GM19452 (cell line): ENCODE results near the gene SIM2.

ENCODE experiments used
- ATAC-seq: cut with Tn5 transposase; IDR thresholded peaks from one replicate; pipeline ENCODE4 v1.9.1; 2021; ENCODE audit not compliant: unreplicated experiment

SIM2 gene

DNA sequence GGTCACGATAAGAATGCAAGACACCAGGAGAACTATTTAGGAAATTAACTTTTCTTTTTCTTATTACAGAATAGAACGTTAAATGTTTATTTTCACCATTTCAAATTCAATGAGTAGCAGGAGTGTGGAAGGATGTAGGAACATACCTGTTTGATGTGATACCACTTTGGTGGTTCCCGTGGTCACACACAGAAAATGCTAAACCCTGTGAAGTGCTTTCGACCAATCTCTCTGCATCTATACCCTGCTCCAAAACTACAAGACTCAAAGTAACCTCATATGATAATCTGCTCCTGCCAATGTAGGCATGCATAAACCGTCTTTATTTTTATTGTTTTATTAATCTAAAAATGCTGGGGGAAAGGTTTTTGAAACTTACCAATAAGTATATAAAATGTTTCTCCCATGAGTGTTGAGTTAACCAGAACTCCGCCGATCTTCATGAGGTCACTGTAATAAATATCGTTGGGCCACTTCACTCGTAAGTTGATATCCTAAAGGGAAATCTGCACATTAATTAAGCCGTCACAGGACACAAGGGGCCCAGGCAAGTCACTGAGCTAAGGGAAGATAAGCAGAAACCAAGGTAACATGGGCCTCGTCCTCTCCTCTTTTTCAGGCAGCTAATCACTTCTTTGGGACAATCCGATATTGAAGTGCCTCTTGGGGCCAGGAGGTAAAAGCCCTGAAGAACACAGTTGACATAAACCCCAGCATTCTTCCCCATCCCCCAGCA lies 60.6 kb downstream of the SIM2 start:
- no peak for ATAC-seq

DNA sequence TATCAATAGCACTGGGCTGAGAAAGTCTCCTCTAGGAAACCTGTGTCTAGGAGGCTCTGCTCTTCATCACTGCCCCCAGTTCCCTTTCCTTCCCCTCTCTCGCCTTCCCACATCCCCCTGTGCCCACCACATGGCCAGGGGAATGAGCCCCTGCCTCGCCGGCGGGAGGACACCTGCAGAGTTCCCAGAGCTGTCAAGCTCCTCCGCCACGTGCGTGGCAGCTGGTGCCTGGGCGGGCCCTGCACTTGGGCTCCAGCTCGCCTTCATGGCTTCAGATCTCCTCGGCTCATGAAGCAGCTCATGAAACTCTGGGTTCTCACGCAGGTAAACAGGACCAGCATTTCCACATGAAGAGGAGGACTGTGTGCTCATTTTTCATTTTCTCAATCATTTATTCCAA lies 62.8 kb downstream of the SIM2 start:
- no peak for ATAC-seq

DNA sequence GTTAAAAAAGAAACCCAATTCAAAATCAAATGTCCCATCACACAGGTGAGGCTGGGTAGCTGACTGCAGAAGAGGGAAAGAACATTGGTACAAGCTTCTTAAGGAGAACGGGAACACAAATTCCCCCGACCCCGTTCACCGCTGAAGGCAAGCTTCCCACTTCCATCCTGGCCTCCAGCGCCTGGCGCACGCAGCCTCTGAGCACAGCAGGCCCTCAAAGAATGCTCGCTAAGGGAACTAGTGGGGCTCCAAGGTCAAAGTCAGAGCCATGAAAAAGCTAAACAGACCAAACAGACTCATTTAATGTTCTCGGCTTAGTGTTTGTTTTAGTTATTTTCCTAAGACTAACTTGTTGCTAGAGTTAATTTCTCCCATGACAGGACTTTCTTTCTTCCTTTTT lies 63.7 kb downstream of the SIM2 start:
- ATAC-seq: no peak

DNA sequence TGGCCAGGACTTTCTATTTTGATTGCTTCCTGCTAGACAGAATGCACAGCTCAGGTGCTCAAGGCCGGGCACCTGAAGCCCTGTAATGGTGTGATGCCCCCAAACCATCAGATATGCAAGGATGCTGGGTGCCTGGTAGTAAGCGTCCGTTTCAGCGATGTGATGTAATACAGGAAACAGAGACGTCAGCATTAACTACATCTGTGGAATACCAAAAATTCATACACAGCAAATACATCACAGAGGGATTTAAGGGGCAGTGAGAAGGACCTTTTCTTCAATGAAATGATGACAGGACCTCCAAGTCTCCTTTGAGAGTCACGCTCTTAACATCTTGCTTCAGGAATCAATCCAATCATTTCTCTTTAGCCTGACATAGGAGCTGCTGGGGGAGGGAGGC lies 64.4 kb downstream of the SIM2 start:
- no peak for ATAC-seq

- no peak for ATAC-seq
Observed at GRCh38 chr21:36765229-36765628, 66.3 kb downstream of the SIM2 start.

GRCh38 chr21:36766511-36766910 lies 67.6 kb downstream of the SIM2 start:
- ATAC-seq: no peak

- no peak for ATAC-seq
Observed at GRCh38 chr21:36767096-36767495, 68.2 kb downstream of the SIM2 start.

- no peak for ATAC-seq
Observed at GRCh38 chr21:36768496-36768895, 69.6 kb downstream of the SIM2 start.

GRCh38 chr21:36769051-36769839 lies 70.3 kb downstream of the SIM2 start:
- no peak for ATAC-seq

GRCh38 chr21:36773117-36773516 lies 74.2 kb downstream of the SIM2 start:
- no peak for ATAC-seq

- ATAC-seq: no peak
Observed at GRCh38 chr21:36773995-36774394, 75.1 kb downstream of the SIM2 start.

DNA sequence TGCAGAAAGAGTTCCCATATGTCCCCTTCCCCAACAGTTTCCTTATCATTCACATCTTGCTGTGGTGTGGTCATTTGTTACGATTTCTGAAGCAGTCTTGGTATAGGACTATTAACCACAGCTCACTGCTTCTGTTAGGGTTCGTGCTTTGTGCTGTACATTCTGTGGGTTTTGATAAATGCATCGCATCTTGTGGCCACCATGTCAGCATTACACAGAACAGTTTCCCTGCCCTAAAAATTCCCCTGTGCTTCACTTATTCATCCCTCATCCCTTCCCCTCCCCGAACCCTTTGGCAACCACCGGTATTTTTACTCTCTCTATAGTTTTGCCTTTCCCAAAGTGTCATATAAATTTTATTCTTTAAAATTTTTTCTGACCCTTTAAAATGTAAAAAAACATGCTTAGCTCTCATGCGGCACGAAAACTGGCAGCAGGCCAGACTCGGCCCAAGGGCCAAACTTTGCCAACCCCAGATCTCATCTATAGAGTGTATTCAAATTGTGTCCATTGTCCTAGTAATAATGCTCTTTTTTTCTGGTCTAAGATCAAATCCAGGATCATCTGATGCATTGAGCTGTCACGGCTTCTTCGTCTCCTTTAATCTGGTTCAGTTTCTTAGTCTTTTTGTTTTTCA lies 78.2 kb downstream of the SIM2 start:
- ATAC-seq: no peak

DNA sequence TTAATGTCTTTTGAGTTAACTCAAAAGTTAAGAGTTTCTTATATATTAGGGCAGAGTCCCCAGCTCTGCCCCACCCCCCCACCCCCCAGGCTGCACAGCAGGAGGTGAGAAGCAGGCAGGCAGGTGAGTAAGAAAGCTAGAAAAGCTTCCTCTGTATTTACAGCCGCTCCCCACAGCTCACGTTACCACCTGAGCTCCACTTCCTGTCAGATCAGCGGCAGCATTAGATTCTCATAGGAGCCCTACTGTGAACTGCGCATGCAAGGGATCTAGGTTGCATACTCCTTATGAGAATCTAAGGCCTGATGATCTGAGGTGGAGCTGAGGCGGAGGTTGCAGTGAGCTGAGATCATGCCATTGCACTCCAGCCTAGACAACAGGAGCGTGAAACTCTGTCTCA lies 81.9 kb downstream of the SIM2 start:
- no peak for ATAC-seq

DNA sequence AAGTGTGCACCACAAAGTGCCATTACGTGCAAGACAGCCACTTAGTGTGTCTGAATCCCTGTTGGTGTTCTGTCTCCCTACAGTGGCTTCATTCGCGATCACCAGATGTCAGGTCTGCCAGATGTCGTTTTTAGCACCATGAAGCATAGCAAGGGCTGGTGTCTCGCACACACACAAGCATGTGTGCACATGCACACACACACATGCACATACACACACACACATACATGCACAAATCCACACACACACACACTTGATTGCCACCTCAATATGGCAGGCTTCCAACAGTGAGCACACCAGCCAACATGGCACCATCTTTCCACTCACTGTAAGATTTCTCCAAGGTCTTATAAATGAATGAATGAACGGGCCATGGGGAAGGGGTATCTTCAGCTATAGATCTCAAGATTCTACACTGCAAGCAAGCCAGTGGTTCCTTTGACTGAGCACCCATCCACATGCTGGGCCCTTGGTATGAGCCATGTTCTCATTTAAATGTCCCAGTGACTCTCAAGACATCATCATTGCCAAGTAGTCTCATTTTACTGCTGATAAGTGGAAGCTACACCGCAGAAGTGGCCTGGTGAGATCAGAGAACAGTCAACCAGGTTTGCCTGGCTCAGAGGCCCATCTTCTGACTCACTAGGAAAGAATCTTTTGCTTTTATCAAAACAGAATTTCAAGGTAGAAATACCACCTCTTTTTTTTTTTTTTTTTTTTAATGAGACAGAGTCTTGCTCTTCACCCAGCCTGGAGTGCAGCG lies 84.9 kb downstream of the SIM2 start:
- no peak for ATAC-seq

GRCh38 chr21:36784947-36785346 lies 86.0 kb downstream of the SIM2 start:
- no peak for ATAC-seq

DNA sequence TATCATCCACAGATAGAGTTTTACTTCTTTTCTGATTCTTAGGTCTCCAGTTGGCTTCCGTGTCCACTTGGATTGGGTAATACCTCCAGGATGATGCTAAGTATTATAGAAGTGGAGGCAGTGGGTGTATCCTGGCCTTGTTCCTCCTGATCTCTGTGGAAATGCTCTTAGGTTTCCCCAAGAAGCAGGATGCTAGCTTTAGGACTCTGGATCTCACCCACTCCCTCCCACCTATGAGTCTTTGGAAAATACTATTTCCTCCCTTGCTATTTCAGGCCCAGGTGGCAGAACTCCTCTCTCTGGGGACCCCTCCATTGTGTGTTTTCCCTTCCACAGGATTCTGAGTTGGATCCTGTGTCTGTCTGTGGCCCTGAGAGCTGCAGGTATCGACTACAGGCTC lies 86.7 kb downstream of the SIM2 start:
- ATAC-seq: no peak

DNA sequence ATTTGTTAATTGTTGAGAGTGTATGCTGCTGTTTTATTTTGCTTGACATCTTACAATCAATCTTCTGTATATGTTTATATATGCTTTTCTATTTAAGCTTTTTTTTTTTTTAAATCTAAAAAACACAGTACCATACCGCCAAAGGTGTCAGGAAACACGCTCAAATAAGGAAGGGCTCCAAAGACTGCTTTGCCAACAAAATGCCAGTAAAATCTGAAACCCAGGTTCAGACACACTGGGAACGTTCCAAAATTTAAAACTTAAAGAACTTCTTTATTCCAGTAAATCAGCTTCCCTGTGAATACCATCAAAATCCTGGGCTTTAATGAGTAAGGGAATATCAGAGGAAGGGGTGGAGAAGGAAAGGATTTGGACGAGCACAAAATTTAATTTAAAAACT lies 87.3 kb downstream of the SIM2 start:
- ATAC-seq: no peak

DNA sequence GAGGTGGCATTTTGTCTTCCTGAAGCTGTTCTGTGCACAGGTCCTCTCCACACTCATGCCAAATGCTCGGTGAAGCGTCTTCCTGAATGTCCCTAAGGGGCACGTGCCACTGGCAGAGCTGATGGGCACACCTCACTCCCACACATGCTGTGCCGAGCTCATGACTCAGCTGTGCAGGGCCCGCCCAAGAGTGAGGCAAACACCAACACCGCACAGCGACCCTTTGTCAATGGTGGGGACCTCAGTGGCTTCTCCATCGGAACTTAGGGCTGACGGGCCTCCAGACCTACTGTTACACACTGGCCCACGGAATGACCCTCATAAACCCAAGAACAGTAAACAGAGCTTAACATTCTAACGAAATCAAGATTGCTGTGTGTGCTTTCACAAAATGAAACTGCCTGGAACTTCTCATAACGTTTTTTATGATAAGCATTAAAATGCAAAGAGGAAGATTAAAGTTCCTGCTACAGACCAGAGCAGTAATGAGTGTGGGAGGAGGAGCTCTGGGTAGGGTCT lies 89.3 kb downstream of the SIM2 start:
- no peak for ATAC-seq

DNA sequence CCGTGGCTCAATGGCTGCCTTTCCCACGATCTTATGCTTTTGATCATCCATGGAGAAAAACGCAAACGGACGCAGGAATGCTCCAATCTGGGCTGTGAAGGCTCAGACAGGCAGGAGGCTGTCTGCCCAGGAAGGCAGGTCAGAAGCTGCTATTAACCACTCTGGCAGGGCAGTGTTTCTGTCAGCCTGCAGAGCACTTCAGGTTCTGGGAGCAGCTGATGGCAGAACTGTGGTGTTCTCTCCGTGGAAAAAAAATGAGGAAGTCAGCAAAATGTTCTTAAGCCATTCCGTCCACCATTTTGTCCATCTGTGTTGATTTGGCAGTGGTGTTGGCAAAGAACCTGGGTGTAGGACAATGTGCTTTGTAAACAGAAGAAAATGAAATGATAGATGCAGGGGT lies 91.7 kb downstream of the SIM2 start:
- ATAC-seq: no peak

DNA sequence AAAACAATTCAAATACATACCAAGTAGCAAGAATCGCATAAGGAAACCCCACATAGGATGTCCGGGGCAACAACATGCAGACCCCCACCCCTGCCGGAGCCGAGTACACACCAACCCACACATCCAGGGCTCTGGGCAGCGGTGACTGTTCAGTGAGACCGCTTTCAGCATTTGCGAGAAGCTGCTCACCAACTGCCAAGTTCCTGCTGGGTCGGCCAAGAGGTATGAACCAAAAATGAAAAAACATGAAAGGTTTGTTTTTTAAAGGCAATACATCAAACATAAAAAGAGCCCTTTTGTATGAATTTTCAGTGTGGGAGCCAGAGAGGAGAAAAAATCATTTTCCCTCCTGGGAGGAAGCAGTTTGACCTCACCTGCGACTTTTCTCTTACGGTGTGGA lies 92.3 kb downstream of the SIM2 start:
- ATAC-seq: no peak
